Nephron (organoid): ENCODE measurements around the gene HAUS7.

Experiments
- H3K27ac Mint-ChIP-seq, 3 experiments: 2 replicates each; pipeline ENCODE4 v1.8.0; 2020; ENCODE audit warnings: mixed read lengths in 3 of 3, mild to moderate bottlenecking in 2 of 3, moderate library complexity in 1 of 3
- H3K27me3 Mint-ChIP-seq: 2 replicates; pipeline ENCODE4 v1.8.0; 2021; ENCODE audit warnings: low read depth, mild to moderate bottlenecking, moderate library complexity, mixed read lengths
- H3K36me3 Mint-ChIP-seq: 2 replicates; pipeline ENCODE4 v1.8.0; 2020; ENCODE audit warnings: low read depth, mixed read lengths
- H3K4me1 Mint-ChIP-seq: 2 replicates; pipeline ENCODE4 v1.8.0; 2020; ENCODE audit warnings: mixed read lengths
- H3K4me3 Mint-ChIP-seq, 3 experiments: 2 replicates each; pipeline ENCODE4 v1.8.0; 2020; ENCODE audit warnings: mild to moderate bottlenecking in 3 of 3, mixed read lengths in 3 of 3, moderate library complexity in 2 of 3
- H3K9me3 Mint-ChIP-seq: 2 replicates; pipeline ENCODE4 v1.8.0; 2020; ENCODE audit warnings: mixed read lengths
- TF ChIP-seq, protein P1 (sequence below), 3 experiments: fragments of 200-600 bp; sonication (generic); IDR thresholded peaks; one replicate each; pipeline ENCODE4 v1.5.0; 2021; ENCODE audit warnings: antibody characterized with exemption in 3 of 3; ENCODE audit not compliant: unreplicated experiment in 3 of 3

Gene HAUS7

DNA sequence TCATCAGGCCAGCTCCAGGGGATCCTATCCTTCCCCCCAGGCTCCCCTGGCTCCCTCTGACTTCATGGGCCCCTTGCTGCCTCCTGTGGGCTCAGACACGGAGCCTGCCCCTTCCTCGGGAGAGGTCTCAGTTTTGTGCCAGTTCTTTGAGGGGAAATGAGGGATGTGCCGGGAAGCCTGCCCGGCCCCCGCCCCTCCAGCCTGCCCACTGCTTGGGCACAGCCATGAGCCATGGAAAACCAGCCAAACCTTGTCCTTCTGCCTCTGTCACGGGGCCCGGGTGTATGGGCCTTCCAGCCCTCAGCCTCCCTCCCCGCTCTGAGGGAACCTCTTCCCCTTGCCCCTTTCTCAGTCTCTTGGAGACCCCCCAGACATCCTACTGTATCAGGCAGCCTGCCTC, 31.2 kb upstream of the HAUS7 start:
- Mint-ChIP-seq H3K9me3 (peaks cover 7% of the 10 kb centered on the region), H3K27ac (no peak overlapping the region), H3K4me3 (no peak overlapping the region), H3K36me3 (peaks cover 8% of the 10 kb centered on the region), H3K4me1 (peaks cover 10% of the 10 kb centered on the region), H3K27me3 (no peaks in the 10 kb centered on the region)
- TF ChIP-seq, protein P1, sequence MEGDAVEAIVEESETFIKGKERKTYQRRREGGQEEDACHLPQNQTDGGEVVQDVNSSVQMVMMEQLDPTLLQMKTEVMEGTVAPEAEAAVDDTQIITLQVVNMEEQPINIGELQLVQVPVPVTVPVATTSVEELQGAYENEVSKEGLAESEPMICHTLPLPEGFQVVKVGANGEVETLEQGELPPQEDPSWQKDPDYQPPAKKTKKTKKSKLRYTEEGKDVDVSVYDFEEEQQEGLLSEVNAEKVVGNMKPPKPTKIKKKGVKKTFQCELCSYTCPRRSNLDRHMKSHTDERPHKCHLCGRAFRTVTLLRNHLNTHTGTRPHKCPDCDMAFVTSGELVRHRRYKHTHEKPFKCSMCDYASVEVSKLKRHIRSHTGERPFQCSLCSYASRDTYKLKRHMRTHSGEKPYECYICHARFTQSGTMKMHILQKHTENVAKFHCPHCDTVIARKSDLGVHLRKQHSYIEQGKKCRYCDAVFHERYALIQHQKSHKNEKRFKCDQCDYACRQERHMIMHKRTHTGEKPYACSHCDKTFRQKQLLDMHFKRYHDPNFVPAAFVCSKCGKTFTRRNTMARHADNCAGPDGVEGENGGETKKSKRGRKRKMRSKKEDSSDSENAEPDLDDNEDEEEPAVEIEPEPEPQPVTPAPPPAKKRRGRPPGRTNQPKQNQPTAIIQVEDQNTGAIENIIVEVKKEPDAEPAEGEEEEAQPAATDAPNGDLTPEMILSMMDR (IDR thresholded peaks at IDR 0.05; ENCODE audit: unreplicated experiment in 3 of 3) = no peak

DNA sequence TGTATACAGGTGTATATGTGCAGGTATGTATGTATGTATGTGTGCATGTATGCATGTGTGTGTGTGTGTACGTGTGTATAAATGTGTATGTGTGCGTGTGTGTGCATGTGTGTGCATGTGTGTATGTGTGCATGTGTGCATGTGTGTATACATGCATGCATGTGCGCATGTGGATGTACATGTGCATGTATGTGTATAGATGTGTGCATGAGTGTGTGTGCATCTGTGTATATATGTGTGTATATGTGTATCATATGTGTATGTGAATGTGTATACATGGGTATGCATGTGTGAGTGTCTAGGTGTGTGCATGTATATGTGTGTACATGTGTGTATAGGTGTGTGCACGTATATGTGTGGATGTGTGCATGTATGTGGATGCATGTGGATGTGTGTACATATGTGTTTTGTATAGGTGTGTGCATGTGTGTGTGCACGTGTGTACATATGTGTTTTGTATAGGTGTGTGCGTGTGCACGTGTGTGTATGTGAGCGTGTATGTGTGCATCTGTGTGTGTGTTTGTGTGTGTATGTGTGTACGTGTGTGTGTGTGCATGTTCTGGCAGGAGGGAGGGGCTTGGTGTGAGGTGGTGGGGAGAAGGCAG, 30.4 kb upstream of the HAUS7 start:
- H3K4me3 Mint-ChIP-seq = peak overlapping the region in 2 of 3 experiments; percentile 12 to 30
- H3K27me3 Mint-ChIP-seq = no peaks in the 10 kb centered on the region
- peaks cover 10% of the 10 kb centered on the region for H3K4me1 Mint-ChIP-seq

DNA sequence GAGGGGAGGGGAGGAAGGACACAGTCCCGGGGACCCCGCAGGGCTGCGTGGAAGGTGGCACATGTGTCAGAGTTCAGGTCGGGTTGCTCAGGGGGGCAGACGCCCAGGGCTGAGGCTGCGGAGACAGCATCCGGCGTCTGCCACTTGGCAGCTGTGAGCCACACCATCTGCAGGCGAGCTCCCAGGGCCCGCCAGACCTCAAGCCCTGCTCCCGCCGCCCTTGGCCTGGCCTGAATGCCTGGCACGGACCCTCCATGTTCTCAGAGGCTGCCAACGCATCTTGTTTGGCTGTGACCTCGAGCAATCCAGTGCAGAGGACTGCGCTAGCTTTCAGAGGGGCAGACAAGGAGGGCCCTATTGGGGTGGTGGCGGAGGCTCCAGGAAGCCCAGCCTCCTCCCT, 29.5 kb upstream of the HAUS7 start:
- peaks cover 7% of the 10 kb centered on the region for H3K9me3 Mint-ChIP-seq
- no peaks in the 10 kb centered on the region for H3K27me3 Mint-ChIP-seq
- no peak overlapping the region for H3K4me3 Mint-ChIP-seq
- TF ChIP-seq, protein P1 (IDR thresholded peaks at IDR 0.05; ENCODE audit: unreplicated experiment in 3 of 3) = no peak
- H3K4me1 Mint-ChIP-seq = peaks cover 10% of the 10 kb centered on the region
- H3K36me3 Mint-ChIP-seq = peaks cover 8% of the 10 kb centered on the region
- H3K27ac Mint-ChIP-seq = no peak overlapping the region

More for the DNA sequence above, 30.4 kb upstream of the HAUS7 start:
- Mint-ChIP-seq H3K27ac (peak overlapping the region; percentile 6 to 84 (median 22)), H3K36me3 (peaks cover 8% of the 10 kb centered on the region), H3K9me3 (peaks cover 7% of the 10 kb centered on the region)
- TF ChIP-seq, protein P1 (IDR thresholded peaks at IDR 0.05; ENCODE audit: unreplicated experiment in 3 of 3) = no peak

GRCh38 chrX:153499341-153499740, 29.0 kb upstream of the HAUS7 start:
- H3K4me1 Mint-ChIP-seq = peaks cover 12% of the 10 kb centered on the region
- H3K27ac Mint-ChIP-seq = peak overlapping the region in 1 of 3 experiments; percentile 21
- no peaks in the 10 kb centered on the region for H3K27me3 Mint-ChIP-seq
- H3K9me3 Mint-ChIP-seq = peaks cover 7% of the 10 kb centered on the region
- H3K4me3 Mint-ChIP-seq = no peak overlapping the region
- TF ChIP-seq, protein P1 (IDR thresholded peaks at IDR 0.05; ENCODE audit: unreplicated experiment in 3 of 3) = no peak
- peaks cover 8% of the 10 kb centered on the region for H3K36me3 Mint-ChIP-seq

GRCh38 chrX:153498453-153498852, 28.1 kb upstream of the HAUS7 start:
- peak overlapping the region in 1 of 3 experiments; percentile 66 for H3K4me3 Mint-ChIP-seq
- H3K9me3 Mint-ChIP-seq = peaks cover 13% of the 10 kb centered on the region
- peaks cover 20% of the 10 kb centered on the region for H3K4me1 Mint-ChIP-seq
- peaks cover 8% of the 10 kb centered on the region for H3K36me3 Mint-ChIP-seq
- TF ChIP-seq, protein P1 (IDR thresholded peaks at IDR 0.05; ENCODE audit: unreplicated experiment in 3 of 3) = no peak
- H3K27ac Mint-ChIP-seq = peak overlapping the region in 1 of 3 experiments; percentile 21
- H3K27me3 Mint-ChIP-seq = no peaks in the 10 kb centered on the region

- Mint-ChIP-seq H3K27me3 (no peaks in the 10 kb centered on the region), H3K4me3 (peak overlapping the region in 2 of 3 experiments; percentile 19 to 21)
These were observed 26.2 kb upstream of the HAUS7 start for GRCh38 chrX:153496590-153496959.

More at GRCh38 chrX:153496590-153496959, 26.2 kb upstream of the HAUS7 start:
- Mint-ChIP-seq H3K4me1 (peaks cover 20% of the 10 kb centered on the region), H3K9me3 (peaks cover 13% of the 10 kb centered on the region), H3K36me3 (peaks cover 8% of the 10 kb centered on the region), H3K27ac (no peak overlapping the region)
- TF ChIP-seq, protein P1 (IDR thresholded peaks at IDR 0.05; ENCODE audit: unreplicated experiment in 3 of 3) = no peak
